Panc1 (cell line): Measurements from ENCODE around the gene SPINDOC. TPM values are rescaled to one million over a fixed set of nuclear protein-coding genes. Genes with fewer than 3 reads are reported as not detected.
A peak's percentile ranks its signal among the peaks of the same experiment; 100 is the strongest.

Experiments
- ATAC-seq: fragments of 200-7000 bp; cut with Tn5 transposase; 2 replicates; pipeline ENCODE4 v1.9.1; 2020; ENCODE audit warnings: mild to moderate bottlenecking, moderate library complexity
- BruUV-seq: library from RNA; stranded (reverse); fragments of 400-500 nt; replicated peaks from 2 replicates; lab custom pipeline; 2021; lab: Mats Ljungman, UMichigan
- CTCF ChIA-PET: fragments of 300-600 bp; sonication (Branson Sonifier 250); formaldehyde crosslinking; loops from one replicate; lab custom pipeline; 2022; ENCODE audit warnings: antibody characterized with exemption; lab: Charles Lee
- POLR2A ChIA-PET: fragments of 300-600 bp; sonication (Branson Sonifier 250); formaldehyde crosslinking; loops from one replicate; lab custom pipeline; 2022; ENCODE audit warnings: antibody characterized with exemption; lab: Charles Lee
- DNase-seq: peaks from one replicate; pipeline ENCODE4 v3.0.0-alpha.2; 2010; ENCODE audit warnings: low read depth, low spot score
- H3K27ac ChIP-seq: 2 replicates; pipeline ENCODE4 v1.5.1; 2011; ENCODE audit warnings: mild to moderate bottlenecking, low read length, inconsistent platforms
- H3K27me3 ChIP-seq: fragments of 200-500 bp; sonication (Bioruptor generic); 2 replicates; pipeline ENCODE4 v1.6.0; 2014; ENCODE audit warnings: low read length, inconsistent platforms; ENCODE audit not compliant: control insufficient read depth, insufficient read depth
- H3K36me3 ChIP-seq: fragments of 200-500 bp; sonication (Bioruptor generic); 2 replicates; pipeline ENCODE4 v1.5.1; 2014; ENCODE audit warnings: inconsistent platforms, mild to moderate bottlenecking, low read length, moderate library complexity; ENCODE audit not compliant: control insufficient read depth, insufficient read depth
- H3K4me1 ChIP-seq: 2 replicates; pipeline ENCODE4 v1.5.1; 2011; ENCODE audit warnings: inconsistent platforms, mild to moderate bottlenecking, low read length, moderate library complexity; ENCODE audit not compliant: control insufficient read depth, insufficient read depth
- H3K4me3 ChIP-seq, 2 experiments: 2 replicates each; pipeline ENCODE4 v1.5.1; 2011 to 2012; ENCODE audit warnings: low read depth in 2 of 2, low read length in 2 of 2, mild to moderate bottlenecking in 2 of 2, inconsistent platforms in 1 of 2, moderate library complexity in 1 of 2
- H3K9me3 ChIP-seq: fragments of 200-500 bp; sonication (Bioruptor generic); 2 replicates; pipeline ENCODE4 v1.5.1; 2014; ENCODE audit warnings: low read depth, mild to moderate bottlenecking, inconsistent platforms, low read length, moderate library complexity; ENCODE audit not compliant: control insufficient read depth, insufficient read depth
- POLR2AphosphoS5 ChIP-seq: IDR thresholded peaks from 2 replicates; pipeline ENCODE4 v1.6.1; 2012; ENCODE audit warnings: mild to moderate bottlenecking, low read depth, low read length, moderate library complexity
- SIN3A ChIP-seq: IDR thresholded peaks from 2 replicates; pipeline ENCODE4 v1.6.1; 2012; ENCODE audit warnings: low read depth, mild to moderate bottlenecking, low read length, moderate library complexity, borderline replicate concordance; ENCODE audit not compliant: insufficient read depth
- TCF7L2 ChIP-seq: IDR thresholded peaks from 2 replicates; pipeline ENCODE4 v1.6.1; 2011; ENCODE audit warnings: mild to moderate bottlenecking, low read depth, low read length, inconsistent platforms
- in situ Hi-C: cut with HindIII; loops from 2 replicates; pipeline ENCODE4 v1.10.0; 2016; ENCODE audit warnings: low sequenced_read_pairs, low pct_unique_long_range_greater_than_20kb
- intact Hi-C: fragments of 100-400 bp; cut with micrococcal nuclease; formaldehyde crosslinking; loops from one replicate; pipeline ENCODE4 v1.10.0; 2022; ENCODE audit not compliant: unreplicated experiment
- total RNA-seq: library from RNA; stranded (reverse); gene quantifications from one replicate; pipeline ENCODE4 v1.2.1, GENCODE V29; 2021; ENCODE audit not compliant: unreplicated experiment
- TF ChIP-seq, protein P1 (sequence below), 2 experiments: IDR thresholded peaks; 2 replicates each; pipeline ENCODE4 v1.6.1; 2011 to 2012; ENCODE audit warnings: low read depth in 2 of 2, control low read depth in 1 of 2, low read length in 1 of 2, mild to moderate bottlenecking in 1 of 2, moderate library complexity in 1 of 2; ENCODE audit not compliant: insufficient read depth in 1 of 2
- TF ChIP-seq, protein P2 (sequence below): fragments of 450-650 bp; IDR thresholded peaks from 2 replicates; pipeline ENCODE4 v1.5.1; 2017; ENCODE audit warnings: mild to moderate bottlenecking

SPINDOC gene
- total RNA-seq, 1 experiment from 2014 or later, result 59.1 TPM

DNA sequence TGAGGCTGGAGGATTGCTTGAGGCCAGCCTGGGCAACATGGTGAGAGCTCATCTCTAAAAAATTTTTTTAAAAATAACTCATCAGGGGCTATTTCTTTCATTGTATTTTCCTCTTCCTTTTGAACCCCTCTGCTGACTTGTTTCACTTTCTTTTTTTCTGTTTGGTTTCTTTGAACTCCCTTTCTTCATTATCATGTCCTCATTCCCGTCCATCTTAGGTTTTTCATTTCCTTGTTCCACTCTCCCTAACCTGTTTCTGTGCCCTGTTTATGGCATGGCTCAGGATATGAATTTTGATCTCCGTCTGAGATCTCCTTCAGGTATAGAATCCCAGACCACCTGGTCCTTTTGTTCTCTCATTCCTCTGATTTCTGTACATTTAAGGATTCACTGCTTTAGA, 38.1 kb downstream of the SPINDOC start:
- H3K4me3 ChIP-seq, result no peak overlapping the region
- no peaks in the 10 kb centered on the region for H3K9me3 ChIP-seq
- intact Hi-C loops, result no loop called here
- 0 out of 2 replicates have a peak overlapping the region, but pooled peaks have one; percentile 2 for H3K27ac ChIP-seq
- in situ Hi-C loops, result no loop called here
- no TSS peak for BruUV-seq
- DNase-seq (no peak), ATAC-seq (no peak)
- ChIA-PET POLR2A (interaction anchor here (0.7 kb wide), 1 partner anchor 53 kb away, joined by 7 read pairs; no protein-coding TSS in a partner anchor), CTCF (no interaction called here)
- TF ChIP-seq POLR2AphosphoS5, result no peak
- TF ChIP-seq SIN3A, result no peak
- TF ChIP-seq, protein P1, sequence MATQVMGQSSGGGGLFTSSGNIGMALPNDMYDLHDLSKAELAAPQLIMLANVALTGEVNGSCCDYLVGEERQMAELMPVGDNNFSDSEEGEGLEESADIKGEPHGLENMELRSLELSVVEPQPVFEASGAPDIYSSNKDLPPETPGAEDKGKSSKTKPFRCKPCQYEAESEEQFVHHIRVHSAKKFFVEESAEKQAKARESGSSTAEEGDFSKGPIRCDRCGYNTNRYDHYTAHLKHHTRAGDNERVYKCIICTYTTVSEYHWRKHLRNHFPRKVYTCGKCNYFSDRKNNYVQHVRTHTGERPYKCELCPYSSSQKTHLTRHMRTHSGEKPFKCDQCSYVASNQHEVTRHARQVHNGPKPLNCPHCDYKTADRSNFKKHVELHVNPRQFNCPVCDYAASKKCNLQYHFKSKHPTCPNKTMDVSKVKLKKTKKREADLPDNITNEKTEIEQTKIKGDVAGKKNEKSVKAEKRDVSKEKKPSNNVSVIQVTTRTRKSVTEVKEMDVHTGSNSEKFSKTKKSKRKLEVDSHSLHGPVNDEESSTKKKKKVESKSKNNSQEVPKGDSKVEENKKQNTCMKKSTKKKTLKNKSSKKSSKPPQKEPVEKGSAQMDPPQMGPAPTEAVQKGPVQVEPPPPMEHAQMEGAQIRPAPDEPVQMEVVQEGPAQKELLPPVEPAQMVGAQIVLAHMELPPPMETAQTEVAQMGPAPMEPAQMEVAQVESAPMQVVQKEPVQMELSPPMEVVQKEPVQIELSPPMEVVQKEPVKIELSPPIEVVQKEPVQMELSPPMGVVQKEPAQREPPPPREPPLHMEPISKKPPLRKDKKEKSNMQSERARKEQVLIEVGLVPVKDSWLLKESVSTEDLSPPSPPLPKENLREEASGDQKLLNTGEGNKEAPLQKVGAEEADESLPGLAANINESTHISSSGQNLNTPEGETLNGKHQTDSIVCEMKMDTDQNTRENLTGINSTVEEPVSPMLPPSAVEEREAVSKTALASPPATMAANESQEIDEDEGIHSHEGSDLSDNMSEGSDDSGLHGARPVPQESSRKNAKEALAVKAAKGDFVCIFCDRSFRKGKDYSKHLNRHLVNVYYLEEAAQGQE (IDR thresholded peaks at IDR 0.05; ENCODE audit: insufficient read depth in 1 of 2, low read depth in 2 of 2, low read length in 1 of 2), result no peak
- TF ChIP-seq, protein P2, sequence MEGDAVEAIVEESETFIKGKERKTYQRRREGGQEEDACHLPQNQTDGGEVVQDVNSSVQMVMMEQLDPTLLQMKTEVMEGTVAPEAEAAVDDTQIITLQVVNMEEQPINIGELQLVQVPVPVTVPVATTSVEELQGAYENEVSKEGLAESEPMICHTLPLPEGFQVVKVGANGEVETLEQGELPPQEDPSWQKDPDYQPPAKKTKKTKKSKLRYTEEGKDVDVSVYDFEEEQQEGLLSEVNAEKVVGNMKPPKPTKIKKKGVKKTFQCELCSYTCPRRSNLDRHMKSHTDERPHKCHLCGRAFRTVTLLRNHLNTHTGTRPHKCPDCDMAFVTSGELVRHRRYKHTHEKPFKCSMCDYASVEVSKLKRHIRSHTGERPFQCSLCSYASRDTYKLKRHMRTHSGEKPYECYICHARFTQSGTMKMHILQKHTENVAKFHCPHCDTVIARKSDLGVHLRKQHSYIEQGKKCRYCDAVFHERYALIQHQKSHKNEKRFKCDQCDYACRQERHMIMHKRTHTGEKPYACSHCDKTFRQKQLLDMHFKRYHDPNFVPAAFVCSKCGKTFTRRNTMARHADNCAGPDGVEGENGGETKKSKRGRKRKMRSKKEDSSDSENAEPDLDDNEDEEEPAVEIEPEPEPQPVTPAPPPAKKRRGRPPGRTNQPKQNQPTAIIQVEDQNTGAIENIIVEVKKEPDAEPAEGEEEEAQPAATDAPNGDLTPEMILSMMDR, result no peak
- TF ChIP-seq TCF7L2, result no peak
- H3K4me1 ChIP-seq, result no peaks in the 10 kb centered on the region
- no peaks in the 10 kb centered on the region for H3K27me3 ChIP-seq
- no peaks in the 10 kb centered on the region; the same call in 1 of the 2 replicates for H3K36me3 ChIP-seq

- intact Hi-C loops, result no loop called here
- no peaks in the 10 kb centered on the region for H3K27me3 ChIP-seq
- ChIA-PET CTCF (no interaction called here), POLR2A (no interaction called here)
- H3K4me3 ChIP-seq, result no peak overlapping the region
- no peak overlapping the region for H3K27ac ChIP-seq
- in situ Hi-C loops, result no loop called here
- ATAC-seq (no peak), DNase-seq (no peak)
- TF ChIP-seq, protein P1 (IDR thresholded peaks at IDR 0.05; ENCODE audit: insufficient read depth in 1 of 2, low read depth in 2 of 2, low read length in 1 of 2), result no peak
- no peak for TF ChIP-seq SIN3A
- TF ChIP-seq, protein P2, result no peak
- no peak for TF ChIP-seq POLR2AphosphoS5
- no peak for TF ChIP-seq TCF7L2
- BruUV-seq, result no TSS peak
- H3K4me1 ChIP-seq, result no peaks in the 10 kb centered on the region
- no peaks in the 10 kb centered on the region; the same call in 1 of the 2 replicates for H3K36me3 ChIP-seq
- H3K9me3 ChIP-seq, result no peaks in the 10 kb centered on the region
These were observed 40.2 kb downstream of the SPINDOC start for GRCh38 chr11:63853476-63853875.
